HCT116 (cell line): Measurements from ENCODE around the gene CPED1. TPM values are rescaled to one million over a fixed set of nuclear protein-coding genes. Genes with fewer than 3 reads are reported as not detected.

Source experiments
- ATAC-seq: fragments of 200-7000 bp; cut with Tn5 transposase; 2 replicates; pipeline ENCODE4 v1.9.1; 2020; ENCODE audit warnings: mild to moderate bottlenecking, moderate library complexity
- BruUV-seq: library from RNA; stranded (reverse); fragments of 400-500 nt; replicated peaks from 2 replicates; lab custom pipeline; 2021; lab: Mats Ljungman, UMichigan
- CTCF ChIA-PET: fragments of 300-600 bp; sonication (Branson Sonifier 250); formaldehyde crosslinking; loops from one replicate; lab custom pipeline; 2021; ENCODE audit warnings: antibody characterized with exemption; lab: Charles Lee
- POLR2A ChIA-PET: fragments of 300-600, 350-600 bp; sonication (Branson Sonifier 250); formaldehyde crosslinking; loops from one replicate; lab custom pipeline; 2021; ENCODE audit warnings: antibody characterized with exemption; lab: Charles Lee
- RAD21 ChIA-PET, 2 experiments: fragments of 300-600 bp; sonication (Branson Sonifier 250); formaldehyde crosslinking; loops; one replicate each; lab custom pipeline; 2023; ENCODE audit warnings: low total read pairs in 2 of 2; ENCODE audit not compliant: uncharacterized antibody in 2 of 2, unreplicated experiment in 2 of 2, low non-redundant PET in 1 of 2; lab: Charles Lee
- DNase-seq: peaks from one replicate; pipeline ENCODE4 v3.0.0-alpha.2; 2010; ENCODE audit warnings: low read depth, low spot score
- H2AFZ ChIP-seq: fragments of 200-600 bp; shearing (Covaris generic), sonication (generic); 2 replicates; pipeline ENCODE4 v1.6.1; 2017; ENCODE audit warnings: low read depth, mixed run types, mixed read lengths, antibody characterized with exemption, low read length; ENCODE audit not compliant: poor library complexity, severe bottlenecking
- H3K27ac ChIP-seq: 2 replicates; pipeline ENCODE4 v1.5.1; 2012; ENCODE audit warnings: low read depth, low read length
- H3K27me3 ChIP-seq: fragments of 200-600 bp; sonication (generic); 2 replicates; pipeline ENCODE4 v1.6.1; 2016; ENCODE audit warnings: mixed run types, low read length, mixed read lengths; ENCODE audit not compliant: insufficient read depth
- H3K36me3 ChIP-seq, 2 experiments: fragments of 200-500 bp in 1 of 2; fragments of 200-600 bp in 1 of 2; sonication (Bioruptor generic) in 1 of 2; sonication (generic) in 1 of 2; 2 replicates each; pipeline versions ENCODE4 v1.5.1 to v1.6.1; 2014 to 2016; ENCODE audit warnings: low read length in 2 of 2, inconsistent platforms in 1 of 2, mixed read lengths in 1 of 2, mixed run types in 1 of 2; ENCODE audit not compliant: insufficient read depth in 2 of 2, control insufficient read depth in 1 of 2
- H3K4me1 ChIP-seq, 2 experiments: fragments of 200-600 bp in 1 of 2; sonication (generic) in 1 of 2; 2 replicates each; pipeline versions ENCODE4 v1.5.1 to v1.6.1; 2012 to 2017; ENCODE audit warnings: low read length in 2 of 2, inconsistent platforms in 1 of 2, mild to moderate bottlenecking in 1 of 2, mixed read lengths in 1 of 2, mixed run types in 1 of 2, moderate library complexity in 1 of 2; ENCODE audit not compliant: insufficient read depth in 2 of 2, control insufficient read depth in 1 of 2
- H3K4me2 ChIP-seq: fragments of 200-600 bp; sonication (generic); 2 replicates; pipeline ENCODE4 v1.6.1; 2017; ENCODE audit warnings: mixed run types, low read length, mixed read lengths
- H3K4me3 ChIP-seq, 2 experiments: fragments of 200-600 bp in 1 of 2; sonication (generic) in 1 of 2; replicated peaks in 1 of 2; 2 replicates each; pipeline ENCODE4 v1.5.1; 2011 to 2016; ENCODE audit warnings: low read length in 2 of 2, control low read depth in 1 of 2, low read depth in 1 of 2, mild to moderate bottlenecking in 1 of 2, mixed read lengths in 1 of 2, mixed run types in 1 of 2
- H3K79me2 ChIP-seq: fragments of 200-600 bp; sonication (generic); 2 replicates; pipeline ENCODE4 v1.6.1; 2017; ENCODE audit warnings: mild to moderate bottlenecking, mixed run types, low read length, moderate library complexity, mixed read lengths; ENCODE audit not compliant: insufficient read depth
- H3K9ac ChIP-seq: fragments of 200-600 bp; sonication (generic); 2 replicates; pipeline ENCODE4 v1.6.1; 2016; ENCODE audit warnings: low read length, mixed read lengths
- H3K9me2 ChIP-seq: fragments of 200-600 bp; sonication (generic), shearing (Covaris generic); 2 replicates; pipeline ENCODE4 v1.6.1; 2017; ENCODE audit warnings: mixed run types, mild to moderate bottlenecking, moderate library complexity; ENCODE audit not compliant: insufficient read depth
- H3K9me3 ChIP-seq, 2 experiments: fragments of 200-500 bp in 1 of 2; fragments of 200-600 bp in 1 of 2; sonication (Bioruptor generic) in 1 of 2; sonication (generic) in 1 of 2; 2 replicates each; pipeline ENCODE4 v1.6.1; 2014 to 2017; ENCODE audit warnings: low read length in 2 of 2, mixed read lengths in 2 of 2, inconsistent platforms in 1 of 2, low read depth in 1 of 2, mild to moderate bottlenecking in 1 of 2, mixed run types in 1 of 2, moderate library complexity in 1 of 2; ENCODE audit not compliant: control insufficient read depth in 1 of 2, insufficient read depth in 1 of 2
- H4K20me1 ChIP-seq: fragments of 200-600 bp; sonication (generic), shearing (Covaris generic); 2 replicates; pipeline ENCODE4 v1.6.1; 2017; ENCODE audit warnings: mixed run types, mild to moderate bottlenecking, moderate library complexity; ENCODE audit not compliant: insufficient read depth
- CBX3 ChIP-seq: IDR thresholded peaks from 2 replicates; pipeline ENCODE4 v1.6.1; 2012; ENCODE audit warnings: low read depth
- EGR1 ChIP-seq: IDR thresholded peaks from 2 replicates; pipeline ENCODE4 v1.6.1; 2012; ENCODE audit warnings: low read depth
- EZH2 ChIP-seq: fragments of 200-600 bp; sonication (generic); IDR thresholded peaks from 2 replicates; pipeline ENCODE4 v1.6.1; 2017; ENCODE audit warnings: antibody characterized with exemption, mixed run types
- EZH2phosphoT487 ChIP-seq: fragments of 200-600 bp; IDR thresholded peaks from 2 replicates; pipeline ENCODE4 v1.6.1; 2018; ENCODE audit warnings: antibody characterized with exemption, borderline replicate concordance
- POLR2A ChIP-seq: IDR thresholded peaks from 2 replicates; pipeline ENCODE4 v1.7.0; 2011; ENCODE audit warnings: borderline replicate concordance; ENCODE audit not compliant: insufficient read depth, insufficient read length; ENCODE audit errors: extremely low read depth
- POLR2AphosphoS5 ChIP-seq: IDR thresholded peaks from 2 replicates; pipeline ENCODE4 v1.6.1; 2011; ENCODE audit warnings: mild to moderate bottlenecking, low read depth, low read length, moderate library complexity
- SIN3A ChIP-seq: IDR thresholded peaks from 2 replicates; pipeline ENCODE4 v1.6.1; 2012; ENCODE audit warnings: low read depth
- SP1 ChIP-seq: IDR thresholded peaks from 2 replicates; pipeline ENCODE4 v1.6.1; 2012; ENCODE audit warnings: low read depth
- YY1 ChIP-seq: IDR thresholded peaks from 2 replicates; pipeline ENCODE4 v1.6.1; 2011; ENCODE audit warnings: low read length, low read depth, moderate library complexity, mild to moderate bottlenecking; ENCODE audit not compliant: insufficient replicate concordance; ENCODE audit errors: extremely low read depth
- ZBTB33 ChIP-seq: IDR thresholded peaks from 2 replicates; pipeline ENCODE4 v1.6.1; 2011; ENCODE audit warnings: mild to moderate bottlenecking, low read length, moderate library complexity; ENCODE audit not compliant: insufficient replicate concordance; ENCODE audit errors: extremely low read depth
- ZFX ChIP-seq: fragments of 450-650 bp; IDR thresholded peaks from 2 replicates; pipeline ENCODE4 v1.6.1; 2017
- intact Hi-C: fragments of 100-400 bp; cut with micrococcal nuclease; formaldehyde crosslinking; loops from 2 replicates; pipeline ENCODE4 v1.10.0; 2022
- total RNA-seq: library from RNA; stranded (reverse); gene quantifications from one replicate; pipeline ENCODE4 v1.2.1, GENCODE V29; 2021; ENCODE audit not compliant: unreplicated experiment

CPED1 gene
- total RNA-seq, 1 experiment from 2014 or later, result 1.2 TPM

DNA sequence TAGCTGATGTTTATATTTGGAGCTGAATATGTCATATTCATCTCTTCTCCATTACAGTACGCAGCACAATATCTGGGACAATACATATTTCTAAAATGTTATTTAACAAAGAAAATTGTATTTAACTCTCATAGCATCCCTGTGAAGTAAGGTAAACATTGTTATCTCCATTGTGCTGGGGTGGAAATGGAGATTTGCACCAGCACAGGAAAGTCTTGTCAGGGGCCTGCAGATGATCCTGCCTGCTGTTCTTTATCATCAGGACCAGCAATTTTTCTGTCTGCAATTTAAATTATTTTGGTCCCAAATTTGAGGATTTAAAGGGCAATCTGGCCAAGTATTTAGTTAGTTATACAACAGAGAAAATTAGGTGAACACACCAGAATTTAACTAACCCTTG is 144.4 kb downstream of the CPED1 start:
- RAD21 ChIA-PET, result no interaction called here
- Histone ChIP-seq H3K27ac (no peak overlapping the region), H3K36me3 (no peaks in the 10 kb centered on the region), H3K27me3 (no peaks in the 10 kb centered on the region), H3K4me2 (no peak overlapping the region), H3K9me2 (no peaks in the 10 kb centered on the region), H3K4me1 (peaks cover 0 to 12% of the 10 kb centered on the region in 2 experiments; a peak in 1 of 4 replicates), H3K79me2 (no peaks in the 10 kb centered on the region), H4K20me1 (no peaks in the 10 kb centered on the region), H3K4me3 (no peak overlapping the region), H3K9me3 (no peaks in the 10 kb centered on the region), H2AFZ (no peak overlapping the region), H3K9ac (no peak overlapping the region)
- POLR2A ChIA-PET, result no interaction called here
- TF ChIP-seq POLR2AphosphoS5, result no peak
- no peak for TF ChIP-seq SP1
- no peak for TF ChIP-seq YY1
- no peak for TF ChIP-seq SIN3A
- TF ChIP-seq EGR1, result no peak
- no peak for TF ChIP-seq ZBTB33
- no peak for TF ChIP-seq POLR2A
- TF ChIP-seq EZH2, result no peak
- TF ChIP-seq EZH2phosphoT487, result no peak
- no peak for TF ChIP-seq CBX3
- no peak for TF ChIP-seq ZFX
- CTCF ChIA-PET, result no interaction called here
- DNase-seq (no peak), ATAC-seq (no peak)
- intact Hi-C loops, result no loop called here
- BruUV-seq, result no TSS peak
